HG02943 (cell line): ENCODE data around the gene NMT1.

ENCODE experiments used
- ATAC-seq: cut with Tn5 transposase; IDR thresholded peaks from one replicate; pipeline ENCODE4 v1.9.1; 2021; ENCODE audit warnings: mild to moderate bottlenecking, low read depth, moderate library complexity; ENCODE audit not compliant: unreplicated experiment

NMT1 gene

GRCh38 chr17:45148183-45149036, 87.3 kb downstream of the NMT1 start, which contains the start of gene HEXIM1:
TSS of gene HEXIM1 (plus strand) at chr17:45148475. CDS start at chr17:45149191, 716 bp downstream.
- peak; percentile 67 for ATAC-seq

- ATAC-seq = no peak
These were observed 88.0 kb downstream of the NMT1 start for GRCh38 chr17:45149037-45149668.

GRCh38 chr17:45149669-45150664, 88.8 kb downstream of the NMT1 start:
- no peak for ATAC-seq

- ATAC-seq = no peak
These were observed 90.0 kb downstream of the NMT1 start for GRCh38 chr17:45150911-45151809.

- no peak for ATAC-seq
These were observed 93.9 kb downstream of the NMT1 start for GRCh38 chr17:45155029-45155428.

- no peak for ATAC-seq
These were observed 94.4 kb downstream of the NMT1 start for GRCh38 chr17:45155483-45155882.

- no peak for ATAC-seq
These were observed 95.1 kb downstream of the NMT1 start for GRCh38 chr17:45156242-45156641.
